Measurements from ENCODE around the gene PLA2G12A. TPM values are rescaled to one million over a fixed set of nuclear protein-coding genes. Genes with fewer than 3 reads are reported as not detected.
A peak's percentile ranks its signal among the peaks of the same experiment; 100 is the strongest.

The PLA2G12A gene
- total RNA-seq, 1 donor from 2014 or later = 32.0 TPM

- Histone ChIP-seq H3K4me3 (no peak overlapping the region), H3K27ac (no peak overlapping the region), H3K4me1 (peaks cover under 1% of the 10 kb centered on the region), H3K27me3 (ENCODE audit: low read depth) (no peaks in the 10 kb centered on the region), H3K36me3 (peaks cover 27% of the 10 kb centered on the region), H3K9me3 (no peaks in the 10 kb centered on the region)
- ATAC-seq (no peak), DNase-seq (no peak)
- no peak for TF ChIP-seq CTCF (IDR thresholded peaks at IDR 0.05)
- intact Hi-C loops (cut with DNase I) = no loop called here
These were observed 20.9 kb downstream of the PLA2G12A start for GRCh38 chr4:109708990-109709389.

- no peaks in the 10 kb centered on the region for H3K9me3 ChIP-seq
- ATAC-seq = no peak
- no peak for DNase-seq
- intact Hi-C loops (cut with DNase I) = no loop called here
- TF ChIP-seq CTCF (IDR thresholded peaks at IDR 0.05) = no peak
- peaks cover 22% of the 10 kb centered on the region for H3K36me3 ChIP-seq
- H3K27ac ChIP-seq = no peak overlapping the region
- H3K27me3 ChIP-seq (ENCODE audit: low read depth) = no peaks in the 10 kb centered on the region
- H3K4me3 ChIP-seq = no peak overlapping the region
- peaks cover 6% of the 10 kb centered on the region for H3K4me1 ChIP-seq
These were observed 21.4 kb downstream of the PLA2G12A start for GRCh38 chr4:109708435-109708834.

GRCh38 chr4:109703664-109704361, 26.1 kb downstream of the PLA2G12A start:
- H3K27me3 ChIP-seq (ENCODE audit: low read depth) = no peaks in the 10 kb centered on the region
- TF ChIP-seq CTCF (IDR thresholded peaks at IDR 0.05) = no peak
- peaks cover 22% of the 10 kb centered on the region for H3K4me1 ChIP-seq
- ATAC-seq (peak; percentile 9 to 20), DNase-seq (no peak)
- intact Hi-C loops (cut with DNase I) = no loop called here
- H3K27ac ChIP-seq = peak overlapping the region; percentile 81
- peaks cover 3% of the 10 kb centered on the region for H3K36me3 ChIP-seq
- H3K9me3 ChIP-seq = no peaks in the 10 kb centered on the region
- H3K4me3 ChIP-seq = peak overlapping the region; percentile 77

- peak; percentile 97 to 98 for ATAC-seq
- Histone ChIP-seq H3K9me3 (no peaks in the 10 kb centered on the region), H3K27me3 (ENCODE audit: low read depth) (no peaks in the 10 kb centered on the region), H3K4me1 (peaks cover 22% of the 10 kb centered on the region), H3K36me3 (peaks cover 3% of the 10 kb centered on the region), H3K27ac (peak within 1 kb of the TSS; percentile 81), H3K4me3 (peak within 1 kb of the TSS; percentile 77)
- intact Hi-C loops (cut with DNase I) = no loop called here
- TF ChIP-seq CTCF (IDR thresholded peaks at IDR 0.05) = peak; percentile 79
- peak; percentile 94 for DNase-seq
These were observed 26.8 kb downstream of the PLA2G12A start, which contains the start of gene CASP6 for GRCh38 chr4:109702950-109703663. Gene CASP6, minus strand, starts transcription at chr4:109703445. Its CDS starts 50 bp downstream, at chr4:109703395.

- intact Hi-C loops (cut with DNase I) = no loop called here
- ATAC-seq = no peak
- H3K27me3 ChIP-seq (ENCODE audit: low read depth) = no peaks in the 10 kb centered on the region
These were observed 28.1 kb downstream of the PLA2G12A start for GRCh38 chr4:109701566-109702410.

More at GRCh38 chr4:109701566-109702410, 28.1 kb downstream of the PLA2G12A start:
- peaks cover 22% of the 10 kb centered on the region for H3K4me1 ChIP-seq
- peaks cover 16% of the 10 kb centered on the region for H3K36me3 ChIP-seq
- H3K9me3 ChIP-seq = no peaks in the 10 kb centered on the region
- peak overlapping the region; percentile 77 for H3K4me3 ChIP-seq
- TF ChIP-seq CTCF (IDR thresholded peaks at IDR 0.05) = no peak
- DNase-seq = no peak
- H3K27ac ChIP-seq = peak overlapping the region; percentile 81
